ENCODE measurements around the gene ARHGAP12. TPM values are rescaled to one million over a fixed set of nuclear protein-coding genes. Genes with fewer than 3 reads are reported as not detected.
"Not testable (repeated sequence)": the region's sequence is repeated elsewhere in the genome, so short reads cannot be mapped to it uniquely, and the experiment has no call there.

ARHGAP12 gene
- total and polyA plus RNA-seq, 2 donors from 2014 or later, result 15.0 to 30.9 TPM

DNA sequence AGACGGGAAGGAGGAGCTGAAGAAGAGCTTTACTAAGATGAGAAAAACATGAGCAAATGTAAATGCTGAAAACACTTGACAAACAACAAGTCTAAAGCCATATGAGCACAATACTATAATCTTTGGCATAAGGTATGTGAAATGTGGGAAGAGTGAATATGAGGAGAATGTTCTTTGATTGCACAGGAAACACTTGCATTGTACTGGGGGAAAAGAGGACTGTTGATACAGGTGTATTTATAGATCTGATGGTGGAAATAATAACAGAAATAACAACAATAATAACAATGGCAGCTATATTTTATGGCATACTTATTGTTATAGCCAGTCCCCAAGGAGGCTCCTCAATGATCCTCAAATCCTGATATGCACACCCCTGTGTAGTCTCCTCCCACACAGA, 23.0 kb downstream of the ARHGAP12 start:
- DNase-seq (no peak), FAIRE-seq (no peak)
- no peaks in the 10 kb centered on the region for H3K4me1 ChIP-seq (ENCODE audit: control insufficient read depth in 2 of 3, insufficient read depth in 2 of 3, low read depth in 1 of 3, low read length in 3 of 3)
- no peak overlapping the region for H3K4me3 ChIP-seq (ENCODE audit: low read length in 3 of 3)
- no peaks in the 10 kb centered on the region for H3K9me3 ChIP-seq (ENCODE audit: control insufficient read depth in 2 of 3, insufficient read depth in 1 of 3, low read length in 3 of 3)
- H3K36me3 ChIP-seq (ENCODE audit: control insufficient read depth in 2 of 3, insufficient read depth in 3 of 3, low read length in 3 of 3), result peaks cover 0 to 6% (median 4%) of the 10 kb centered on the region in 3 donors
- H3K27me3 ChIP-seq (ENCODE audit: control insufficient read depth, insufficient read depth, low read length), result no peaks in the 10 kb centered on the region
- H3K9ac ChIP-seq (ENCODE audit: low read length in 3 of 3), result no peak overlapping the region
- intact Hi-C loops (cut with DNase I), result no loop called here
- TF ChIP-seq, protein P1, sequence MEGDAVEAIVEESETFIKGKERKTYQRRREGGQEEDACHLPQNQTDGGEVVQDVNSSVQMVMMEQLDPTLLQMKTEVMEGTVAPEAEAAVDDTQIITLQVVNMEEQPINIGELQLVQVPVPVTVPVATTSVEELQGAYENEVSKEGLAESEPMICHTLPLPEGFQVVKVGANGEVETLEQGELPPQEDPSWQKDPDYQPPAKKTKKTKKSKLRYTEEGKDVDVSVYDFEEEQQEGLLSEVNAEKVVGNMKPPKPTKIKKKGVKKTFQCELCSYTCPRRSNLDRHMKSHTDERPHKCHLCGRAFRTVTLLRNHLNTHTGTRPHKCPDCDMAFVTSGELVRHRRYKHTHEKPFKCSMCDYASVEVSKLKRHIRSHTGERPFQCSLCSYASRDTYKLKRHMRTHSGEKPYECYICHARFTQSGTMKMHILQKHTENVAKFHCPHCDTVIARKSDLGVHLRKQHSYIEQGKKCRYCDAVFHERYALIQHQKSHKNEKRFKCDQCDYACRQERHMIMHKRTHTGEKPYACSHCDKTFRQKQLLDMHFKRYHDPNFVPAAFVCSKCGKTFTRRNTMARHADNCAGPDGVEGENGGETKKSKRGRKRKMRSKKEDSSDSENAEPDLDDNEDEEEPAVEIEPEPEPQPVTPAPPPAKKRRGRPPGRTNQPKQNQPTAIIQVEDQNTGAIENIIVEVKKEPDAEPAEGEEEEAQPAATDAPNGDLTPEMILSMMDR (IDR thresholded peaks at IDR 0.05; ENCODE audit: borderline replicate concordance, extremely low read depth, insufficient read depth), result no peak
- no peak overlapping the region for H3K27ac ChIP-seq (ENCODE audit: low read depth in 2 of 2, low read length in 2 of 2)

DNA sequence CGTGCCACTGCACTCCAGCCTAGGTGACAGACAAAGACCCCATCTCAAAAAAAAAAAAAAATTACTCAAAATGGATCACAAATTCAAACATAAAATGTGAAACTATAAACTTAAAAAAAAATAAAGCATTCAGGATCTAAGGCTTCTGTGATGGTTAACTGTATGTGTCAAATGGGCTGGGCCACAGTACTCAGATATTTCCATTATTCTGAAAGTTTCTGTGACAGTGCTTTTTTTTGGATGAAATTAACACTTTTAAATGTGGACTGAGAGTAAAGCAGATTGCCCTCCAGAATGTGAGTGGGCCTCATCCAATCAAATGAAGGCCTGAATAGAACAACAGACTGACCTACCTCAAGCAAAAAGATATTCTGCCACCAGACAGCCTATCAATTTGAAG, 26.0 kb downstream of the ARHGAP12 start:
- H3K9ac ChIP-seq (ENCODE audit: low read length in 3 of 3), result no peak overlapping the region
- TF ChIP-seq, protein P1 (IDR thresholded peaks at IDR 0.05; ENCODE audit: borderline replicate concordance, extremely low read depth, insufficient read depth), result no peak
- FAIRE-seq (no peak), DNase-seq (no peak)
- H3K36me3 ChIP-seq (ENCODE audit: control insufficient read depth in 2 of 3, insufficient read depth in 3 of 3, low read length in 3 of 3), result peaks cover 0 to 3% (median 0%) of the 10 kb centered on the region in 3 donors
- H3K27ac ChIP-seq (ENCODE audit: low read depth in 2 of 2, low read length in 2 of 2), result no peak overlapping the region
- no peak overlapping the region for H3K4me3 ChIP-seq (ENCODE audit: low read length in 3 of 3)
- intact Hi-C loops (cut with DNase I), result no loop called here
- H3K27me3 ChIP-seq (ENCODE audit: control insufficient read depth, insufficient read depth, low read length), result no peaks in the 10 kb centered on the region
- no peaks in the 10 kb centered on the region for H3K9me3 ChIP-seq (ENCODE audit: control insufficient read depth in 2 of 3, insufficient read depth in 1 of 3, low read length in 3 of 3)
- no peaks in the 10 kb centered on the region for H3K4me1 ChIP-seq (ENCODE audit: control insufficient read depth in 2 of 3, insufficient read depth in 2 of 3, low read depth in 1 of 3, low read length in 3 of 3)

DNA sequence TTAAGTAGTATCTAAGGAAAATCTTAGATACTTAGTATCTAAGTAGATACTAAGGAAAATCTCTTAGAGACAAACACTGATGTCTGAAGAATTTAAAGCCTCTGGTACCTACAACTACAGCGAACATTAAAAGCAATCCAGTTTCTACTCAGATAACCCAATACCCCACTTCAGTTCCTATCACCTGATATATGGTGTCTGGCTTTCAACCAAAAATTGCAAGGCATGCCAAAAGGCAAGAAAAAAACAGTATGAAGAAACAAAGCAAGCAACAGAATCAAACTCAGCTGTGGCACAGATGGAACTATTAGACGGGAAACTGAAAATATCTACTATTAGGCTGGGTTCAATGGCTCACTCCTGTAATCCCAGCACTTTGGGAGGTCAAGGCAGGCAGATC, 31.1 kb downstream of the ARHGAP12 start:
- Histone ChIP-seq H3K9ac (ENCODE audit: low read length in 3 of 3) (no peak overlapping the region), H3K36me3 (ENCODE audit: control insufficient read depth in 2 of 3, insufficient read depth in 3 of 3, low read length in 3 of 3) (no peaks in the 10 kb centered on the region), H3K4me3 (ENCODE audit: low read length in 3 of 3) (no peak overlapping the region), H3K27ac (ENCODE audit: low read depth in 2 of 2, low read length in 2 of 2) (no peak overlapping the region), H3K9me3 (ENCODE audit: control insufficient read depth in 2 of 3, insufficient read depth in 1 of 3, low read length in 3 of 3) (no peaks in the 10 kb centered on the region), H3K4me1 (ENCODE audit: control insufficient read depth in 2 of 3, insufficient read depth in 2 of 3, low read depth in 1 of 3, low read length in 3 of 3) (no peaks in the 10 kb centered on the region), H3K27me3 (ENCODE audit: control insufficient read depth, insufficient read depth, low read length) (no peaks in the 10 kb centered on the region)
- DNase-seq (peak in 2 of 5 donors; percentile 12 to 36), FAIRE-seq (no peak)
- intact Hi-C loops (cut with DNase I), result no loop called here
- TF ChIP-seq, protein P1 (IDR thresholded peaks at IDR 0.05; ENCODE audit: borderline replicate concordance, extremely low read depth, insufficient read depth), result no peak

DNA sequence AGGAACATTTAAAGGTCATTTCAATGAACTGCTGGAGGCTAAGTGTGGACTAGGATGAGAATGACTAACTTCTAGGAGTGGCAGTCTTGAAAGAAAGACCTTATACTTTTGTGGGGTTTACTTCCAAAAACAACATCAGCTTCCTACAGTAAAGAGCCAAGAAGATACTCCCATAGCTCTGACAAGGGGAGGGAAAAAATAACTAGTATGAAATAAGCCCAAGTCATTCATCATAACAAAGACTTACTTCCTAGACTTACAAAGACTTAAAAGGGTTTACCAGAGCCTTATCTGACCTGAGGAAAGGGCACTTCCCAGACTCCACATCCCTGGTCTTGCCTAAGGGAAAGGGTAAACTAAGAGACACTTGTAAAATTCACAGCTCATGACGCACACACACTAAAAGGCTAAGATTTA, 31.7 kb downstream of the ARHGAP12 start:
- no peak overlapping the region for H3K27ac ChIP-seq (ENCODE audit: low read depth in 2 of 2, low read length in 2 of 2)
- peak in 2 of 5 donors; percentile 6 to 22 for DNase-seq
- no peak for FAIRE-seq
- no peak overlapping the region for H3K4me3 ChIP-seq (ENCODE audit: low read length in 3 of 3)
- H3K9me3 ChIP-seq (ENCODE audit: control insufficient read depth in 2 of 3, insufficient read depth in 1 of 3, low read length in 3 of 3), result no peaks in the 10 kb centered on the region
- no peaks in the 10 kb centered on the region for H3K36me3 ChIP-seq (ENCODE audit: control insufficient read depth in 2 of 3, insufficient read depth in 3 of 3, low read length in 3 of 3)
- intact Hi-C loops (cut with DNase I), result no loop called here
- H3K27me3 ChIP-seq (ENCODE audit: control insufficient read depth, insufficient read depth, low read length), result no peaks in the 10 kb centered on the region
- no peak overlapping the region for H3K9ac ChIP-seq (ENCODE audit: low read length in 3 of 3)
- no peaks in the 10 kb centered on the region for H3K4me1 ChIP-seq (ENCODE audit: control insufficient read depth in 2 of 3, insufficient read depth in 2 of 3, low read depth in 1 of 3, low read length in 3 of 3)
- TF ChIP-seq, protein P1 (IDR thresholded peaks at IDR 0.05; ENCODE audit: borderline replicate concordance, extremely low read depth, insufficient read depth), result no peak

DNA sequence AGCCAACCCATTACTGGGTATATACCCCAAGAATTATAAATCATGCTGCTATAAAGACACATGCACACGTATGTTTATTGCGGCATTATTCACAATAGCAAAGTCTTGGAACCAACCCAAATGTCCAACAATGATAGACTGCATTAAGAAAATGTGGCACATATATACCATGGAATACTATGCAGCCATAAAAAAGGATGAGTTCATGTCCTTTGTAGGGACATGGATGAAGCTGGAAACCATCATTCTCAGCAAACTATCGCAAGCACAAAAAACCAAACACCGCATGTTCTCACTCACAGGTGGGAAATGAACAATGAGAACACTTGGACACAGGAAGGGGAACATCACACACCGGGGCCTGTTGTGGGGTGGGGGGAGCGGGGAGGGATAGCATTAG, 32.9 kb downstream of the ARHGAP12 start:
- H3K27ac ChIP-seq (ENCODE audit: low read depth in 2 of 2, low read length in 2 of 2); H3K36me3 ChIP-seq (ENCODE audit: control insufficient read depth in 2 of 3, insufficient read depth in 3 of 3, low read length in 3 of 3); DNase-seq; H3K4me3 ChIP-seq (ENCODE audit: low read length in 3 of 3); H3K9me3 ChIP-seq (ENCODE audit: control insufficient read depth in 2 of 3, insufficient read depth in 1 of 3, low read length in 3 of 3); FAIRE-seq; H3K4me1 ChIP-seq (ENCODE audit: control insufficient read depth in 2 of 3, insufficient read depth in 2 of 3, low read depth in 1 of 3, low read length in 3 of 3); H3K9ac ChIP-seq (ENCODE audit: low read length in 3 of 3); intact Hi-C loops (cut with DNase I); H3K27me3 ChIP-seq (ENCODE audit: control insufficient read depth, insufficient read depth, low read length): not testable (repeated sequence)

Data from kidney (tissue), 14 donors.